ENCODE results near the gene PAPPA.

- TF ChIP-seq POLR2A (IDR thresholded peaks at IDR 0.05; ENCODE audit: extremely low read depth, insufficient read length) (no peak), CTCF (IDR thresholded peaks at IDR 0.05; ENCODE audit: low read depth, low read length) (no peak), MAX (IDR thresholded peaks at IDR 0.05; ENCODE audit: low read depth, low read length) (no peak)
Observed at GRCh38 chr9:116264361-116264760, 110.8 kb downstream of the PAPPA start.
